Mesodermal cell (in vitro differentiated cells): ENCODE measurements around the gene MRNIP.
"Not testable (repeated sequence)": the region's sequence is repeated elsewhere in the genome, so short reads cannot be mapped to it uniquely, and the experiment has no call there.

ENCODE experiments used
- H3K27ac ChIP-seq: 2 replicates; pipeline ENCODE4 v1.7.0; 2013; ENCODE audit warnings: mild to moderate bottlenecking, low read depth, low read length, moderate library complexity; ENCODE audit not compliant: severe bottlenecking
- H3K36me3 ChIP-seq: 2 replicates; pipeline ENCODE4 v1.7.1; 2013; ENCODE audit warnings: mild to moderate bottlenecking, low read length, moderate library complexity; ENCODE audit not compliant: control insufficient read depth, insufficient read depth
- H3K4me1 ChIP-seq: one replicate; pipeline ENCODE4 v1.7.1; 2013; ENCODE audit warnings: mild to moderate bottlenecking, low read length; ENCODE audit not compliant: insufficient read depth, control insufficient read depth, poor library complexity, severe bottlenecking
- H3K4me3 ChIP-seq: 2 replicates; pipeline ENCODE4 v1.7.0; 2013; ENCODE audit warnings: low read length, control low read depth, mild to moderate bottlenecking; ENCODE audit not compliant: insufficient read depth, poor library complexity, severe bottlenecking; ENCODE audit errors: extremely low read depth
- H3K9me3 ChIP-seq: 2 replicates; pipeline ENCODE4 v1.7.1; 2013; ENCODE audit warnings: mild to moderate bottlenecking, low read length, moderate library complexity; ENCODE audit not compliant: control insufficient read depth
- WGBS, 2 experiments: methylation state at CpG; one replicate each; pipeline ENCODE4 v1.1.5; 2013; ENCODE audit warnings: missing lambda C conversion rate in 2 of 2; ENCODE audit not compliant: insufficient coverage in 2 of 2; 5-methylcytosine and 5-hydroxymethylcytosine counted together

Gene MRNIP

GRCh38 chr5:179836225-179837019 lies 22.2 kb downstream of the MRNIP start:
- Histone ChIP-seq H3K4me1 (no peaks in the 10 kb centered on the region), H3K4me3 (no peak overlapping the region), H3K36me3 (peaks cover 70% of the 10 kb centered on the region), H3K9me3 (peaks cover 4% of the 10 kb centered on the region), H3K27ac (no peak overlapping the region)
- 91 to 94% methylated on average over 16 to 18 of the region's 19 CpGs for WGBS, 2 experiments

- not testable (repeated sequence) for H3K27ac ChIP-seq, H3K4me1 ChIP-seq, H3K4me3 ChIP-seq, H3K9me3 ChIP-seq
- 93% methylated on average over 3 of the region's 28 CpGs; no CpG with 5 or more reads in 1 of the 2 experiments for WGBS, 2 experiments
- H3K36me3 ChIP-seq = peaks cover 82% of the 10 kb centered on the region
Measured at GRCh38 chr5:179834871-179835270, 23.7 kb downstream of the MRNIP start.

- Histone ChIP-seq H3K4me3 (no peak overlapping the region), H3K36me3 (peaks cover 84% of the 10 kb centered on the region), H3K9me3 (peaks cover 10% of the 10 kb centered on the region), H3K27ac (no peak overlapping the region), H3K4me1 (no peaks in the 10 kb centered on the region)
- 95 to 100% methylated on average over 2 to 4 of the region's 8 CpGs for WGBS, 2 experiments
Measured at GRCh38 chr5:179834120-179834519, 24.5 kb downstream of the MRNIP start.

GRCh38 chr5:179833709-179834070 lies 24.9 kb downstream of the MRNIP start:
- peaks cover 10% of the 10 kb centered on the region for H3K9me3 ChIP-seq
- no peak overlapping the region for H3K4me3 ChIP-seq
- peaks cover 86% of the 10 kb centered on the region for H3K36me3 ChIP-seq
- H3K27ac ChIP-seq = no peak overlapping the region
- WGBS, 2 experiments = 100% methylated on average over 1 of the region's 3 CpGs; no CpG with 5 or more reads in 1 of the 2 experiments
- no peaks in the 10 kb centered on the region for H3K4me1 ChIP-seq

- Histone ChIP-seq H3K9me3 (peaks cover 10% of the 10 kb centered on the region), H3K27ac (no peak overlapping the region), H3K36me3 (peaks cover 84% of the 10 kb centered on the region), H3K4me3 (no peak overlapping the region), H3K4me1 (no peaks in the 10 kb centered on the region)
- WGBS, 2 experiments = 91 to 92% methylated on average over 23 of the region's 23 CpGs
Measured at GRCh38 chr5:179833056-179833708, 25.4 kb downstream of the MRNIP start.

- H3K9me3 ChIP-seq = peaks cover 10% of the 10 kb centered on the region
- no peak overlapping the region for H3K27ac ChIP-seq
- H3K4me3 ChIP-seq = no peak overlapping the region
- peaks cover 5% of the 10 kb centered on the region for H3K4me1 ChIP-seq
- WGBS, 2 experiments = 97 to 100% methylated on average over 17 to 20 of the region's 20 CpGs
- H3K36me3 ChIP-seq = peaks cover 80% of the 10 kb centered on the region
Measured at GRCh38 chr5:179832039-179832745, 26.4 kb downstream of the MRNIP start.

GRCh38 chr5:179830818-179831468 lies 27.7 kb downstream of the MRNIP start:
- Histone ChIP-seq H3K4me3 (no peak overlapping the region), H3K27ac (no peak overlapping the region)
- WGBS, 2 experiments = 93 to 100% methylated on average over 5 to 7 of the region's 7 CpGs

GRCh38 chr5:179829732-179830435 lies 28.7 kb downstream of the MRNIP start:
- WGBS, 2 experiments = 94% methylated on average over 4 to 5 of the region's 7 CpGs
- peaks cover 9% of the 10 kb centered on the region for H3K4me1 ChIP-seq
- H3K9me3 ChIP-seq = peaks cover 10% of the 10 kb centered on the region
- peaks cover 88% of the 10 kb centered on the region for H3K36me3 ChIP-seq
- no peak overlapping the region for H3K27ac ChIP-seq
- no peak overlapping the region for H3K4me3 ChIP-seq

More at GRCh38 chr5:179830818-179831468, 27.7 kb downstream of the MRNIP start:
- H3K36me3 ChIP-seq = peaks cover 80% of the 10 kb centered on the region
- peaks cover 9% of the 10 kb centered on the region for H3K4me1 ChIP-seq
- peaks cover 10% of the 10 kb centered on the region for H3K9me3 ChIP-seq

GRCh38 chr5:179828756-179829421 lies 29.7 kb downstream of the MRNIP start:
- H3K36me3 ChIP-seq = peaks cover 94% of the 10 kb centered on the region
- H3K4me1 ChIP-seq = peaks cover 9% of the 10 kb centered on the region
- peaks cover 10% of the 10 kb centered on the region for H3K9me3 ChIP-seq
- no peak overlapping the region for H3K4me3 ChIP-seq
- WGBS, 2 experiments = 81 to 97% methylated on average over 2 to 3 of the region's 3 CpGs
- H3K27ac ChIP-seq = no peak overlapping the region
